Glutamatergic neuron (in vitro differentiated cells): ENCODE results near the gene TEAD3. TPM values are rescaled to one million over a fixed set of nuclear protein-coding genes. Genes with fewer than 3 reads are reported as not detected.
A peak's percentile ranks its signal among the peaks of the same experiment; 100 is the strongest.

Source experiments
- DNase-seq: peaks from one replicate; pipeline ENCODE4 v3.0.0; 2022
- H3K27ac Mint-ChIP-seq: one replicate; pipeline ENCODE4 v1.8.0; 2020; ENCODE audit warnings: mild to moderate bottlenecking, mixed read lengths, inconsistent platforms; ENCODE audit not compliant: unreplicated experiment
- H3K27me3 Mint-ChIP-seq: one replicate; pipeline ENCODE4 v1.8.0; 2020; ENCODE audit warnings: mild to moderate bottlenecking, moderate library complexity, mixed read lengths, inconsistent platforms; ENCODE audit not compliant: unreplicated experiment
- H3K36me3 Mint-ChIP-seq: one replicate; pipeline ENCODE4 v1.8.0; 2020; ENCODE audit warnings: mild to moderate bottlenecking, mixed read lengths, inconsistent platforms; ENCODE audit not compliant: unreplicated experiment
- H3K4me1 Mint-ChIP-seq: one replicate; pipeline ENCODE4 v1.8.0; 2020; ENCODE audit warnings: mild to moderate bottlenecking, low read depth, mixed read lengths, inconsistent platforms; ENCODE audit not compliant: unreplicated experiment
- H3K4me3 Mint-ChIP-seq: one replicate; pipeline ENCODE4 v1.8.0; 2020; ENCODE audit warnings: mild to moderate bottlenecking, mixed read lengths, inconsistent platforms; ENCODE audit not compliant: unreplicated experiment
- H3K9me3 Mint-ChIP-seq: one replicate; pipeline ENCODE4 v1.8.0; 2020; ENCODE audit warnings: mild to moderate bottlenecking, moderate library complexity, mixed read lengths, inconsistent platforms; ENCODE audit not compliant: unreplicated experiment
- total RNA-seq: library from RNA; stranded (reverse); fragmentation: NEBNext Ultra II Directional; extraction: Animal tissue kit (Norgen Biotek cat#: 25700); gene quantifications from one replicate; pipeline ENCODE4 v1.2.1, GENCODE V29; 2021; ENCODE audit not compliant: unreplicated experiment
- TF ChIP-seq, protein P1 (sequence below): fragments of 200-600 bp; sonication (generic); IDR thresholded peaks from one replicate; pipeline ENCODE4 v1.5.0; 2021; ENCODE audit not compliant: partially characterized antibody, unreplicated experiment

The TEAD3 gene
- total RNA-seq, 1 donor from 2014 or later: 50.0 TPM

DNA sequence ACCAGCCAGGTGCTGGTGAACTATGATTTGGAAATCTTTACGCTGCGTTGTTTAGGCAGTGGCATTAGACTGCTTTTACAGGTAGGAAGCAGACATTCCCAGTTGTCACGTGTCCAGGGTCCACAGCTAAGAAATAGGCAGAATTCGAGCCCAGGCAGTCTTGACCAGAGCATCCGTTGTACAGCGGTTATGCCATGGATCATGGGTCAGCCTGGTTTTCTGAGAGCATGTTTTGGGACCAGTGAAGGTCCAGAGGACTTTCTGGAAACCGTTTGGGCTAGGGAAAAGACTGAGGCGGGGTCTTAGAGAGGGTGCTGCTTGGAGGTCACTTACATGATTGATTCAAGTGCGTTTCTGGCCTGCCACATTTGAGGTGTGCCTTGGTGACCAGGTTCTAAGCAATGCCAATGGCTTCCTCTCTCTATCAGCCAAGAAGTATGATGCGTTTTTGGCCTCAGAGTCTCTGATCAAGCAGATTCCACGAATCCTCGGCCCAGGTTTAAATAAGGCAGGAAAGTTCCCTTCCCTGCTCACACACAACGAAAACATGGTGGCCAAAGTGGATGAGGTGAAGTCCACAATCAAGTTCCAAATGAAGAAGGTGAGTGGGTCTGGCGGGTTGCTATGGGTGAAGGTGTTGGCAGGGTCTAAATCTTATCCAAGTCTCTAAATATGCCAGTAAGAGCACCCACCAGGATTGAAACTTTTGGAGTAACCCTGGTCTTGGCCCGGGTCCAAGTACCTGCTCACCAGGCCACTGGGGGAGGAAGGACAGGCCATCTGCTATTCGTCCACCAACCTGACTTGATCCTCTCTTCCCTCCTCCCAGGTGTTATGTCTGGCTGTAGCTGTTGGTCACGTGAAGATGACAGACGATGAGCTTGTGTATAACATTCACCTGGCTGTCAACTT is 26.9 kb downstream of the TEAD3 start:
- peak overlapping the region; percentile 91 for H3K27ac Mint-ChIP-seq
- no peaks in the 10 kb centered on the region for H3K36me3 Mint-ChIP-seq
- peaks cover 14% of the 10 kb centered on the region for H3K27me3 Mint-ChIP-seq
- TF ChIP-seq, protein P1, sequence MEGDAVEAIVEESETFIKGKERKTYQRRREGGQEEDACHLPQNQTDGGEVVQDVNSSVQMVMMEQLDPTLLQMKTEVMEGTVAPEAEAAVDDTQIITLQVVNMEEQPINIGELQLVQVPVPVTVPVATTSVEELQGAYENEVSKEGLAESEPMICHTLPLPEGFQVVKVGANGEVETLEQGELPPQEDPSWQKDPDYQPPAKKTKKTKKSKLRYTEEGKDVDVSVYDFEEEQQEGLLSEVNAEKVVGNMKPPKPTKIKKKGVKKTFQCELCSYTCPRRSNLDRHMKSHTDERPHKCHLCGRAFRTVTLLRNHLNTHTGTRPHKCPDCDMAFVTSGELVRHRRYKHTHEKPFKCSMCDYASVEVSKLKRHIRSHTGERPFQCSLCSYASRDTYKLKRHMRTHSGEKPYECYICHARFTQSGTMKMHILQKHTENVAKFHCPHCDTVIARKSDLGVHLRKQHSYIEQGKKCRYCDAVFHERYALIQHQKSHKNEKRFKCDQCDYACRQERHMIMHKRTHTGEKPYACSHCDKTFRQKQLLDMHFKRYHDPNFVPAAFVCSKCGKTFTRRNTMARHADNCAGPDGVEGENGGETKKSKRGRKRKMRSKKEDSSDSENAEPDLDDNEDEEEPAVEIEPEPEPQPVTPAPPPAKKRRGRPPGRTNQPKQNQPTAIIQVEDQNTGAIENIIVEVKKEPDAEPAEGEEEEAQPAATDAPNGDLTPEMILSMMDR: no peak
- H3K4me1 Mint-ChIP-seq: peaks cover 17% of the 10 kb centered on the region
- peak overlapping the region; percentile 97 for H3K4me3 Mint-ChIP-seq
- H3K9me3 Mint-ChIP-seq: peaks cover 11% of the 10 kb centered on the region
- no peak for DNase-seq

DNA sequence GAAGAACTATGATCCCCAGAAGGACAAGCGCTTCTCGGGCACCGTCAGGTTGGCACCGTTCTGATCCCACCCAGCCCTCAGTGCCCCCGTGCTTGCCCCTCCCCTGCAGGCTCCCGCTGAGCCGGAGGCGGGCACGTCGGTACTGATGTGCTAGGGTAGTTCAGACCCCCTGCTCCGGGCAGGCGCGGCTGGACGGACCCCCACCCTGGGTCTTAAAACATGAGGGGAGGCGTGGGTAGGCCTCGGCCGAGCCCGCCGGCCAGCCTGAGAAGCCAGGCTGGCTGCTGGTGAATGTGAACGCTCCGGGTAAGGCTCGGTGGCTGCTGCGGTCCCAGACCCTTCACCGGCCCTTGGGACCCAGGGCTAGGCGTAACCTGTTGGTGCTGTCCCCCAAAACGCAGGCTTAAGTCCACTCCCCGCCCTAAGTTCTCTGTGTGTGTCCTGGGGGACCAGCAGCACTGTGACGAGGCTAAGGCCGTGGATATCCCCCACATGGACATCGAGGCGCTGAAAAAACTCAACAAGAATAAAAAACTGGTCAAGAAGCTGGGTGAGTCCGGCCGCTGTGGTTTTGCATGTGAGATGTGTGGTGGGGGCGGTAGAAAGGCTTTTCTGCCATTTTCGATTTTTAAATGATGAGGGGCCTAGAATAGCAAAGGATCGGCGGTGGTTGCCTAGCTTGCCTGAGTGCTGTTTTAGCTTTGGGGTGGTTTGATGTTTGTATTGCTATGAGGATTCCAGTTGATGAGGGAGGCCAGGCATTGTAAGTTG is 27.7 kb downstream of the TEAD3 start:
- H3K4me3 Mint-ChIP-seq: peak overlapping the region; percentile 97
- peaks cover 17% of the 10 kb centered on the region for H3K4me1 Mint-ChIP-seq
- peaks cover 14% of the 10 kb centered on the region for H3K27me3 Mint-ChIP-seq
- DNase-seq: no peak
- H3K27ac Mint-ChIP-seq: peak overlapping the region; percentile 91
- peaks cover 11% of the 10 kb centered on the region for H3K9me3 Mint-ChIP-seq
- TF ChIP-seq, protein P1: no peak
- H3K36me3 Mint-ChIP-seq: no peaks in the 10 kb centered on the region

DNA sequence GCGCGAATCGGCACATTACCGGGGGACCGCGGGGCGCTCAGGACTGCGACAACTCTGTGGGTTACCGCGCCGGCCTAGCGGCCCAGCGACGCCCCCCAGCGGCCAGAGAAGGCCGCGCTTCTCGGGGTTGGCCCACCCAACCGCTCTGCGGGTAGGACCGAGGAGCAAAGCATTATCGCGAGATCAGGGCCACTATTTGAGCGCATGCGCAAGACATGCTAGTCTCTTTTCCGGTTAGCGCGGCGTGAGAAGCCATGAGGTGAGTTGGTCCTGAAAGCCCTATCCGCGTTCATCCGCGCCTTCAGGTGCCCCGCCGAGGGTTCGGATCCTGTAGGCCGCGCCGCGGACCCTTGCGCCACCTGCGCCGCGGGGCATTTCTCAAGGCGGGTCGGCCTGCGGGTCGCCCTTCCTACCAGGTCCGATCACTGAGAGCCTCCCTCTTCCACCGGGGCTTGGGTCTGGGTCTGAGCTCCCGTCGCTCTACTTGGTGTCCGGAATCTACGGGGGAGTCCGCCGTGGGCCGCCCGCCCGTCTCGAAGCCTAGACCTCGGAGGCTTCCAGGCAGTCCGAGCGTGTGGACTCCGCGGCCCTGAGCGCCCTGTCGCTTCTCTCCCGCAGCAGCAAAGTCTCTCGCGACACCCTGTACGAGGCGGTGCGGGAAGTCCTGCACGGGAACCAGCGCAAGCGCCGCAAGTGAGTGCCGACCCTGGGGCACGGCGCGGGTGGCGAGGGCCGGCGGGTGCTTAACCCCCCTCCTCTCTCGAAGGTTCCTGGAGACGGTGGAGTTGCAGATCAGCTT is 28.5 kb downstream of the TEAD3 start, which contains the start of gene RPL10A:
TSS of gene RPL10A (plus strand) at position 221 of the 799 bp plus-strand sequence. CDS start at position 255, 34 bp downstream.
- peaks cover 11% of the 10 kb centered on the region for H3K9me3 Mint-ChIP-seq
- TF ChIP-seq, protein P1: peak; percentile 96
- DNase-seq: peak; percentile 96
- peak within 1 kb of the TSS; percentile 97 for H3K4me3 Mint-ChIP-seq
- H3K4me1 Mint-ChIP-seq: peaks cover 15% of the 10 kb centered on the region
- H3K27ac Mint-ChIP-seq: peak within 1 kb of the TSS; percentile 93
- H3K36me3 Mint-ChIP-seq: no peaks in the 10 kb centered on the region
- peaks cover 17% of the 10 kb centered on the region for H3K27me3 Mint-ChIP-seq

DNA sequence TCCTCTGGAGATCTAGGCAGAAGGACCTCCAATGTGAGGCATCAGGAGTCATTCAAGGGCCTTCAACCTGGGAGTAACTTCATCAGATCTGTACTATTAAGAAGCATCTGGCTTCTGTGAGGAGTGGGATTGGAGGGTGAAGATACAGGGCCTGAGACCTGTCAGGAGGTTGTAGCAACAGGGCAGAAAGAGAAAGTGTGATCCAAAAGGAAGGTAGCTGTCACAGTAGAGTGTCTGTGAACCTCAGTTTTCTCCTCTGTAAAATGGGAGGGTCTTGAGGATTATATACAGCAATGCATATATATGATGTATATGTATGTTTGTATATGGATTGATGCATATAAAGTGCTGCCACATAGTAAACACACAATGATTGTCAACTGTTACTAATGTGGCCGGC is 31.2 kb downstream of the TEAD3 start:
- peaks cover 16% of the 10 kb centered on the region for H3K27me3 Mint-ChIP-seq
- no peaks in the 10 kb centered on the region for H3K36me3 Mint-ChIP-seq
- DNase-seq: no peak
- H3K4me3 Mint-ChIP-seq: no peak overlapping the region
- peaks cover 16% of the 10 kb centered on the region for H3K4me1 Mint-ChIP-seq
- TF ChIP-seq, protein P1: no peak
- peaks cover 11% of the 10 kb centered on the region for H3K9me3 Mint-ChIP-seq
- H3K27ac Mint-ChIP-seq: no peak overlapping the region
